Osteoblast (primary cell): ENCODE measurements around the gene GPR158. TPM values are rescaled to one million over a fixed set of nuclear protein-coding genes. Genes with fewer than 3 reads are reported as not detected.

Experiments
- DNase-seq: peaks from one replicate; pipeline ENCODE4 v3.0.0; 2011; ENCODE audit warnings: low spot score, mixed read lengths; ENCODE audit not compliant: insufficient read length; ENCODE audit errors: missing footprints
- H2AFZ ChIP-seq: 2 replicates; pipeline ENCODE4 v1.6.0; 2011; ENCODE audit warnings: mild to moderate bottlenecking, low read length
- H3K27ac ChIP-seq: 2 replicates; pipeline ENCODE4 v1.5.1; 2011; ENCODE audit warnings: mild to moderate bottlenecking, low read depth, low read length, moderate library complexity
- H3K27me3 ChIP-seq: 2 replicates; pipeline ENCODE4 v1.6.0; 2012; ENCODE audit warnings: mild to moderate bottlenecking, control low read depth, inconsistent platforms, low read length, moderate library complexity; ENCODE audit not compliant: insufficient read depth
- H3K36me3 ChIP-seq: 2 replicates; pipeline ENCODE4 v1.5.1; 2011; ENCODE audit warnings: mild to moderate bottlenecking, low read length, control low read depth, moderate library complexity; ENCODE audit not compliant: insufficient read depth
- H3K4me1 ChIP-seq: 2 replicates; pipeline ENCODE4 v1.5.1; 2011; ENCODE audit warnings: mild to moderate bottlenecking, low read length, control low read depth, moderate library complexity; ENCODE audit not compliant: insufficient read depth
- H3K4me2 ChIP-seq: 2 replicates; pipeline ENCODE4 v1.6.0; 2011; ENCODE audit warnings: mild to moderate bottlenecking, low read length; ENCODE audit not compliant: insufficient read depth
- H3K4me3 ChIP-seq: fragments of 200-600 bp; sonication (generic); 3 replicates; pipeline ENCODE4 v1.5.1; 2012; ENCODE audit warnings: mild to moderate bottlenecking, low read length, inconsistent platforms; ENCODE audit not compliant: insufficient read depth
- H3K79me2 ChIP-seq: 2 replicates; pipeline ENCODE4 v1.6.0; 2012; ENCODE audit warnings: mild to moderate bottlenecking, low read length, control low read depth, inconsistent platforms; ENCODE audit not compliant: insufficient read depth
- H3K9me3 ChIP-seq: 2 replicates; pipeline ENCODE4 v1.5.1; 2011; ENCODE audit warnings: low read depth, low read length, control low read depth
- H4K20me1 ChIP-seq: 2 replicates; pipeline ENCODE4 v1.6.0; 2012; ENCODE audit warnings: mild to moderate bottlenecking, low read length, control low read depth; ENCODE audit not compliant: insufficient read depth
- total RNA-seq: library from RNA; depleted of rRNA; stranded (reverse); fragments of >200 nt; gene quantifications from 2 replicates; pipeline ENCODE4 v1.2.3, GENCODE V29; 2012
- TF ChIP-seq, protein P1 (sequence below): IDR thresholded peaks from 2 replicates; pipeline ENCODE4 v1.5.1; 2011; ENCODE audit warnings: mild to moderate bottlenecking, low read depth, low read length, moderate library complexity; ENCODE audit errors: extremely low read depth

GPR158 gene
- total RNA-seq, 1 donor, result under 0.01 TPM

DNA sequence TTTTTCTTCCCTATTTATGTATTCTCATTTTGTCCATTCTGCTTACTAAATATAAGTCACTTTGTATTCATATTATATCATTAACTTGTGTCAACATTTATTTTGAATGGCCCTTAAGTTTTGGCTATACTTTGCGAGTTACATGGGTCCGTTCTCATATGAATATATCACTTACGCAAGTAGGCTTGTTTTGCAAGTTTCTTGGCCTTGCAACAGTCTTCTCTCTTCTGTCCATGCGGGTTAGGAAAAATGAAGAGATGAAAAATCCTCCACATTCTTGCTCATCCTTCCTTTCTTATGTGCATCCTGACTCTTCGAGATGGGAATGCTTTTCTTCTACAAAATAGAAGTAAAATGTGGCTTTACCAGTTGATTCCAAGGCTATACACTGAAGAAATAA is 82.8 kb downstream of the GPR158 start:
- H3K4me3 ChIP-seq, result no peak overlapping the region
- no peaks in the 10 kb centered on the region for H3K27me3 ChIP-seq
- H3K36me3 ChIP-seq, result no peaks in the 10 kb centered on the region
- no peaks in the 10 kb centered on the region for H3K79me2 ChIP-seq
- H3K9me3 ChIP-seq, result no peaks in the 10 kb centered on the region
- TF ChIP-seq, protein P1, sequence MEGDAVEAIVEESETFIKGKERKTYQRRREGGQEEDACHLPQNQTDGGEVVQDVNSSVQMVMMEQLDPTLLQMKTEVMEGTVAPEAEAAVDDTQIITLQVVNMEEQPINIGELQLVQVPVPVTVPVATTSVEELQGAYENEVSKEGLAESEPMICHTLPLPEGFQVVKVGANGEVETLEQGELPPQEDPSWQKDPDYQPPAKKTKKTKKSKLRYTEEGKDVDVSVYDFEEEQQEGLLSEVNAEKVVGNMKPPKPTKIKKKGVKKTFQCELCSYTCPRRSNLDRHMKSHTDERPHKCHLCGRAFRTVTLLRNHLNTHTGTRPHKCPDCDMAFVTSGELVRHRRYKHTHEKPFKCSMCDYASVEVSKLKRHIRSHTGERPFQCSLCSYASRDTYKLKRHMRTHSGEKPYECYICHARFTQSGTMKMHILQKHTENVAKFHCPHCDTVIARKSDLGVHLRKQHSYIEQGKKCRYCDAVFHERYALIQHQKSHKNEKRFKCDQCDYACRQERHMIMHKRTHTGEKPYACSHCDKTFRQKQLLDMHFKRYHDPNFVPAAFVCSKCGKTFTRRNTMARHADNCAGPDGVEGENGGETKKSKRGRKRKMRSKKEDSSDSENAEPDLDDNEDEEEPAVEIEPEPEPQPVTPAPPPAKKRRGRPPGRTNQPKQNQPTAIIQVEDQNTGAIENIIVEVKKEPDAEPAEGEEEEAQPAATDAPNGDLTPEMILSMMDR, result no peak
- H4K20me1 ChIP-seq, result no peaks in the 10 kb centered on the region
- H2AFZ ChIP-seq, result no peak overlapping the region
- H3K4me2 ChIP-seq, result no peak overlapping the region
- no peak for DNase-seq
- H3K27ac ChIP-seq, result no peak overlapping the region
- H3K4me1 ChIP-seq, result no peaks in the 10 kb centered on the region

DNA sequence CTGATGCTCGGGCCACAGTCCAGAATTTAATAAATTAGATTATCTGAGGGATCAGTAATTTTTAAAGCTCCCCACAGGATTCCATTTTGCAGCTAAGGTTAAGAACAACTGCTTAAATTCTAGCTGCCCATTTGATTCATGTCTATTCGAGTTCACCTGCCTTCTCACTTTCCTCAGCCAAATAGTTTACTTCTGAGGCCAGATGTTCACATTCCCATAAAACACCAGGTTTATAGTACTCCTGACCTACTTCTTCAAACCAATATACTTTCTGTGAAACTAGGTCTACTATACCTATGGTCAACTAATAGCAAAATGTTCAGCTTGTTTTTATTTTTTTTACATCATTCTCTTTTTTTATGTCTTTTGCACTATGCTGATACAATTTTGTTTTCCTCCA is 86.3 kb downstream of the GPR158 start:
- Histone ChIP-seq H3K27ac (no peak overlapping the region), H3K4me1 (no peaks in the 10 kb centered on the region), H3K27me3 (no peaks in the 10 kb centered on the region), H3K79me2 (no peaks in the 10 kb centered on the region), H4K20me1 (no peaks in the 10 kb centered on the region), H3K4me2 (no peak overlapping the region), H2AFZ (no peak overlapping the region), H3K36me3 (no peaks in the 10 kb centered on the region), H3K4me3 (no peak overlapping the region), H3K9me3 (no peaks in the 10 kb centered on the region)
- TF ChIP-seq, protein P1, result no peak
- DNase-seq, result no peak

- Histone ChIP-seq H3K4me3 (no peak overlapping the region), H3K27ac (no peak overlapping the region), H2AFZ (no peak overlapping the region), H3K36me3 (no peaks in the 10 kb centered on the region), H3K4me2 (no peak overlapping the region), H3K9me3 (no peaks in the 10 kb centered on the region), H4K20me1 (no peaks in the 10 kb centered on the region), H3K79me2 (no peaks in the 10 kb centered on the region), H3K27me3 (no peaks in the 10 kb centered on the region), H3K4me1 (no peaks in the 10 kb centered on the region)
- DNase-seq, result no peak
- TF ChIP-seq, protein P1, result no peak
Observed at GRCh38 chr10:25261558-25261957, 86.8 kb downstream of the GPR158 start.

- no peak overlapping the region for H3K4me2 ChIP-seq
- TF ChIP-seq, protein P1, result no peak
- no peak overlapping the region for H2AFZ ChIP-seq
- no peak for DNase-seq
- no peaks in the 10 kb centered on the region for H3K9me3 ChIP-seq
- no peak overlapping the region for H3K4me3 ChIP-seq
- no peaks in the 10 kb centered on the region for H3K36me3 ChIP-seq
- no peaks in the 10 kb centered on the region for H3K27me3 ChIP-seq
- H4K20me1 ChIP-seq, result no peaks in the 10 kb centered on the region
- H3K27ac ChIP-seq, result no peak overlapping the region
- H3K79me2 ChIP-seq, result no peaks in the 10 kb centered on the region
- H3K4me1 ChIP-seq, result no peaks in the 10 kb centered on the region
Observed at GRCh38 chr10:25263931-25264330, 89.1 kb downstream of the GPR158 start.
